NCI-H187 (cell line): ENCODE data around the gene OCIAD2.
"Not testable (repeated sequence)": the region's sequence is repeated elsewhere in the genome, so short reads cannot be mapped to it uniquely, and the experiment has no call there.

Experiments
- DNase-seq, 2 experiments: peaks; one replicate each; lab custom pipeline; 2025; lab: John Stamatoyannopoulos, UW

OCIAD2 gene

DNA sequence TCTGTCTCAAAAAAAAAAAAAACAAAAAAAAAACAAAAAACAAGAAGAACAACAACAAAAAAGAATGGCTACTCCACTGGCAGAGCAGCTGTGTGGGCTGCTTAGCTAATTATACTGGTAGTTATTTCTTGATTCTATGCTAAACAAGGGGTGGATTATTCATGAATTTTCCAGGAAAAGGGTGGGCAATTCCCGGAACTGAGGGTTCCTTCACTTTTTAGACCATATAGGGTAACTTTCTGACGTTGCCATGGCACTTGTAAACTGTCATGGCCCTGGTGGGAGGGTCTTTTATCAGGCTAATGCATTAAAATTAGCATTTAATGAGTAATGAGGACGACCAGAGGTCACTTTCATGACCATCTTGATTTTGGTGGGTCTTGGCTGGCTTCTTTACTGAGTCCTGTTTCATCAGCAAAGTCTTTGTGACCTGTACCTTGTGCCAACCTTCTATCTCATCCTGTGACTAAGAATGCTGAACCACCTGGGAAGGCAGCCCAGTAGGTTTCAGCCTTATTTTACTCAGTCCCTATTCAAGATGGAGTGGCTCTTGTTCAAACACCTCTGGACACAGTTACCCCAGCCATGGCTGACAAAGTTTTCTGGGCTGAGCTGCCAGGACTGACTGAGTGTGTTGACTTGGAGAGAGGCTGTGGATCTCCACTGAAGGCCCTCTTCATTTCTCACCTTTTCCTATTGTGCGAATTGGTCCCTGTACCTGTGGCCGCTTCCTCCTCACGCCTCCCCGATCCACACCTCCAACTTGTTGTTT is 1.3 kb upstream of the OCIAD2 start:
- no peak for DNase-seq

DNA sequence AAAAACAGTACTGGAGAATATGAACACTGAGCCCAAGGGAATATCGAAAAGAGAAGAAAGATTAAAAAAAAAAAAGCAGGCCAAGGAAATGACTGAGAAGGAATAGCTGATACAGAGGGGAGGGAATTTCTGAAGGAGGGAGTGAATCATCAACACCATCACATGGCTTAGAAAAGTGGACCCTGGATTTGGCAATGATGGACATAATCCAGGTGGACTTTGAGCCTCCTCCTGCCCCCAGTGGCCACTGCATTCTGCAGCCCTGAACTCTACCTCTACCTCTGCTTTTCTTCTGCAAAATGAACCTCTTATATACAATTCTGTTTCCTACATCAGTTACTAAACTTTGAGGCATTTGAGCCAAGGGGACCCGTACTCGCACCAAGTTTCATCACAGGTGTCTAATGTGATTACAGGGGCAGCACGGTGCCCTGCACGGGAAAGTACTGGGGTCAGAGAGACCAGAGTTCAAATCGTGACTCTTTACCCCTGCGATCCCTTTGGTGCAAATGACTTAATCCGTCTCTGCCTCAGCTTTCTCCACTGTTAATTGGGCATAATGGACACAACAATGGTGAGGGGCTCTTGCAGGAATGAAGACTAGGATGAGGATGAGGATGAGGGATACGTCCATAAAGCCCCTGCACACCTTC is 1.1 kb downstream of the OCIAD2 start:
- no peak for DNase-seq

- DNase-seq, result no peak
These were observed 1.9 kb downstream of the OCIAD2 start for GRCh38 chr4:48904541-48905142.

- DNase-seq, result peak; percentile 61 to 71
These were observed 2.5 kb downstream of the OCIAD2 start for GRCh38 chr4:48904101-48904500.

DNA sequence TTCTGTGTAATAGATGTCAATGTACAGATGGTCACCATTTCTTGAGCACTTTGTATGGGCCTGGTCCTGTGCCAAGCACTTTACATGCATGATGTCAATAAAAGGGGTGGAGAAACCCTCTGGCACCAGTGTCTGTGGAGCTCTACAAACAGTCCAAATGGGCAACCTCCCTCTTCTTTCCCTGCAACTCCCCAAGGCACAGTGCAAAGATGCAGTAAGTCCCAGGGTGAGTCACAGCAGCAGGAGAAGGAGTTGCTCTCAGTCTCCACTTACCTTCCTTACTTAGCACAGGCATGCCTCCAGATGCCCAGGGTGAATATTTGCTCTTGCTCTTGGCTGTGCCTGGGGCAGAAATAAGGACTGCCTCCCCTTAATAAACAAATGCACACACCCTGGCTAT is 4.3 kb downstream of the OCIAD2 start:
- DNase-seq, result no peak

DNA sequence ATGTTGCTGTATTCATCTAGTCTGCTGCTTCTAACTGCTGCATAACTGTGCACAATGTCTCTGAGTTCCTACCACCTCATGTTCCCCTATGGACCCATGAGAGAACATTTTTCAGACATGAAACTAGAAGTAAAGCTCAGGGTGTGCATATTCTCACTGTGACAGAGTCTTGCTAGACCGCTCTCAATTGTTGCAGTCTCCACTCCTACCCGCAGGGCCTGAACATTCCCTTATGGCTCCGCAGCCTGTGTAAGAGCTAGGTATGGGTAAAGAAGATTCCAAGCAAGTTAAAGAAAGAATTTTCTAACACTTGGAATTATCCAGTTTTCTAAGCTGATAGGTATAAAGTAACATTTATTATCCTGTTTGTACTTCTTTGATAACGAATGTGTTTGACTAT is 5.4 kb downstream of the OCIAD2 start:
- DNase-seq, result no peak

- DNase-seq, result no peak
These were observed 6.6 kb downstream of the OCIAD2 start for GRCh38 chr4:48899950-48900349.

- no peak for DNase-seq
These were observed 7.2 kb downstream of the OCIAD2 start for GRCh38 chr4:48899432-48899749.

GRCh38 chr4:48898733-48899431 is 7.7 kb downstream of the OCIAD2 start:
- no peak for DNase-seq

- no peak for DNase-seq
These were observed 9.7 kb downstream of the OCIAD2 start for GRCh38 chr4:48896845-48897244.

DNA sequence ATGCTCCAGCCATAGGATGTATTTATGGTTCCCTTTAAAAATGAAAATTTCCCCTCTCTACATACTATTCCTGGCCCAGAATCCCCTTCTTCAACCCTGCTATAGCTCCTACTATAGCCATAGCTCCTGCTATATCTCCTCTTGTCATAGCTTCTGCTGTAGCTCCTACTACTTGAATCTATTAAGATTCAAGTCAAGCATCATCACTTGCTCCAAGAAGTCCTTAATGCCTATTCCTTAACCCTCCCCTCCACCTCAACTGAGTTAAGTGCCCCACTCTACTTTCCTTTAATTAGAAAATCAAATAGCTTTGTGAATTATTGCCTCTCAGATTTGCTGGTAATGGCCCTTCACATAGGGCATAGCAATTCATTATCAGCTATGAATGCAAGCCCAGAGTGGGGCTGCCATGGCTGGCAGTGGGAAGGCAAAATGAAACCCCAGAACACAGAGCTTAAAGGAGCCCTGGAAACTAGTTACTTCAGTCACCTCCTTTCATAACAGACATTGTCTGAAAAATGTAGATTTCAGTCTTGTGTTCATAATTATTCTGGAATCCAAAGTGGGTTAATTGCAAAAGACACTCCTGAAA is 15.4 kb downstream of the OCIAD2 start:
- DNase-seq, result peak in 1 of 2 experiments; percentile 50

- DNase-seq, result not testable (repeated sequence)
These were observed 16.8 kb downstream of the OCIAD2 start for GRCh38 chr4:48889750-48890149.

GRCh38 chr4:48881646-48882045 is 24.9 kb downstream of the OCIAD2 start:
- DNase-seq, result not testable (repeated sequence)

GRCh38 chr4:48879561-48880442 is 26.8 kb downstream of the OCIAD2 start:
- DNase-seq, result no peak

- DNase-seq, result no peak
These were observed 28.6 kb downstream of the OCIAD2 start for GRCh38 chr4:48877827-48878535.

GRCh38 chr4:48864696-48865095 is 41.9 kb downstream of the OCIAD2 start:
- not testable (repeated sequence) for DNase-seq

DNA sequence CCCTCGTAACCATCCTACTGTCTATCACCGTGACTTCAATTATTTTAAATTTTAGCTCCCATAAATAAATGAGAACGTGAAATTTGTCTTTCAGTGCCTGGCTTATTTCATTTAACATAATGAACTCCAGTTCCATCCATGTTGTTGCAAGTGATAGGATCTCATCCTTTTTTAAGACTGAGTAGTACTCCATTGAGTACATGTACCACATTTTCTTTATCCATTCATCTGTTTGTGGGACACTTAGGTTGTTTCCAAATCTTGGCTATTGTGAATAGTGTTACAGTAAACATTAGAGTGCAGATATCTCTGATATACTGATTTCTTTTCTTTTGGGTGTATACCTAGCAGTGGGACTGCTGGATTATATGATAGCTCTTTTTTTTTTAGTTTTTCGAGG is 42.8 kb downstream of the OCIAD2 start:
- DNase-seq, result no peak

- DNase-seq, result no peak
These were observed 43.9 kb downstream of the OCIAD2 start for GRCh38 chr4:48862661-48863060.

DNA sequence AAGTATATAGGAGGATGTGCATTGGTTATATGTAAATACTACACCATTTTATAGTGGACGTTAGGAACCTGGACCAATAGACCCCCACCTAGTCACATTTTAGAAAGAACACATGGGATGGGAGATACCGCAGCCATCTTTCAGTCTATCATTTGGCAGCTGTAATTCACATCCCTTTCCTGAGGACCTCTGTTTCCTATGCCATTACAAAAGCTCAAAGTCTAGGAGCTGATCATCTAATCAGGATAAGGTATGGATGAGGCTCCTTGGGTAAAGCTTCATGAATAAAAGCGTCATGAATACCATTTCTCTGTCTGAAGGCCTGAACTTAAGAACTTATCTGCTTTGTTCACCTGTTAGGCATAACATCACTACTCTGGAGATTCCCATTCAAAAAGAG is 44.5 kb downstream of the OCIAD2 start:
- no peak for DNase-seq

DNA sequence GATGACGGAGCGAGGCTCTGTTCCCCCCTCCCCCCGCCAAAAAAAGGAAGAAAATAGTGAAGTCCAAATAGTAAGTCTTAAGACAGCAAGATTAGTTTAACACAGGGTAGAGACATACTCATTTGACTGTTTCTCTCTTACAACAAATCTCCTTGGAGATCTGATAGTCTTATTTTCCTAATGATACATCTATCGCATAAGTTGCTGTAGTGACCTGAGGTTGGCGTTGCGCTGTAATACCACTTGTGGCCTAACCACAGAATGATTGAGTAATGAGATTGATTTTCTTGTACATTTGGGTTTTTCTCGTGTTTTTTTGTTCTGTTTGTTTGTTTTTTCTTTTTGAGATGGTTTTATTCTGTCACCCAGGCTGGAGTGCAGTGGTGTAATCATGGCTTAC is 48.4 kb downstream of the OCIAD2 start:
- no peak for DNase-seq

- DNase-seq, result no peak
These were observed 51.6 kb downstream of the OCIAD2 start for GRCh38 chr4:48854982-48855381.
